Smooth muscle cell (in vitro differentiated cells): ENCODE measurements around the gene CEP295NL. TPM values are rescaled to one million over a fixed set of nuclear protein-coding genes. Genes with fewer than 3 reads are reported as not detected.
"Not testable (repeated sequence)": the region's sequence is repeated elsewhere in the genome, so short reads cannot be mapped to it uniquely, and the experiment has no call there.

Experiments
- DNase-seq: peaks from one replicate; lab custom pipeline; 2025; ENCODE audit not compliant: unreplicated experiment; lab: John Stamatoyannopoulos, UW
- H2AFZ ChIP-seq: fragments of 200-600 bp; sonication (generic); 2 replicates; pipeline ENCODE4 v1.6.0; 2016; ENCODE audit warnings: antibody characterized with exemption, low read depth, mild to moderate bottlenecking
- H3F3A ChIP-seq: fragments of 200-600 bp; sonication (generic); 2 replicates; pipeline ENCODE4 v1.6.0; 2017; ENCODE audit warnings: antibody characterized with exemption, low read depth
- H3K27ac ChIP-seq: fragments of 200-600 bp; sonication (generic); 2 replicates; pipeline ENCODE4 v1.5.1; 2016; ENCODE audit warnings: low read depth, mild to moderate bottlenecking
- H3K27me3 ChIP-seq: fragments of 200-600 bp; sonication (generic); 2 replicates; pipeline ENCODE4 v1.6.1; 2016; ENCODE audit warnings: low read depth, mild to moderate bottlenecking
- H3K36me3 ChIP-seq: fragments of 200-600 bp; sonication (generic); 2 replicates; pipeline ENCODE4 v1.5.1; 2016; ENCODE audit warnings: low read depth
- H3K4me1 ChIP-seq: fragments of 200-600 bp; sonication (generic); 2 replicates; pipeline ENCODE4 v1.5.1; 2016; ENCODE audit warnings: low read depth
- H3K4me2 ChIP-seq: fragments of 200-600 bp; sonication (generic); 2 replicates; pipeline ENCODE4 v1.6.0; 2016; ENCODE audit warnings: mild to moderate bottlenecking
- H3K4me3 ChIP-seq: fragments of 200-600 bp; sonication (generic); 2 replicates; pipeline ENCODE4 v1.5.1; 2016; ENCODE audit warnings: mild to moderate bottlenecking
- H3K79me2 ChIP-seq: fragments of 200-600 bp; sonication (generic); 2 replicates; pipeline ENCODE4 v1.6.0; 2016; ENCODE audit warnings: low read depth, mild to moderate bottlenecking
- H3K9ac ChIP-seq: fragments of 200-600 bp; sonication (generic); 2 replicates; pipeline ENCODE4 v1.6.0; 2016; ENCODE audit warnings: low read depth
- H3K9me3 ChIP-seq: fragments of 200-600 bp; sonication (generic); replicated peaks from 2 replicates; pipeline ENCODE4 v1.5.1; 2016; ENCODE audit warnings: low read depth
- H4K20me1 ChIP-seq: fragments of 200-600 bp; sonication (generic); 2 replicates; pipeline ENCODE4 v1.6.0; 2016; ENCODE audit warnings: low read depth
- CTCF ChIP-seq: fragments of 200-600 bp; sonication (generic); IDR thresholded peaks from 2 replicates; pipeline ENCODE4 v1.5.1; 2017; ENCODE audit warnings: borderline replicate concordance, mild to moderate bottlenecking, antibody characterized with exemption; ENCODE audit not compliant: insufficient read depth, poor library complexity, severe bottlenecking
- WGBS: methylation state at CpG from one replicate; pipeline ENCODE4 v1.1.7; 2016; ENCODE audit warnings: low lambda C conversion rate; 5-methylcytosine and 5-hydroxymethylcytosine counted together
- polyA plus RNA-seq: library from polyadenylated mRNA; unstranded; fragments of >200 nt; fragmentation: Nextera tagmentation; extraction: Ambion mirVana; gene quantifications from 2 replicates; pipeline ENCODE4 v1.2.1, GENCODE V29; 2016
- total RNA-seq: library from RNA; depleted of rRNA; stranded (reverse); fragments of >200 nt; gene quantifications from 2 replicates; pipeline ENCODE4 v1.2.3, GENCODE V29; 2014

CEP295NL gene
- total and polyA plus RNA-seq, 2 experiments from 2014 or later, result 1.2 TPM; not detected in 1

- 91% methylated on average over 7 of the region's 7 CpGs for WGBS
- H3K4me3 ChIP-seq, result no peak overlapping the region
- H3K4me1 ChIP-seq, result peaks cover 8% of the 10 kb centered on the region
- H3K27ac ChIP-seq, result peak overlapping the region; percentile 4
- DNase-seq, result no peak
- H3K79me2 ChIP-seq, result peaks cover 72% of the 10 kb centered on the region
- H3F3A ChIP-seq, result no peaks in the 10 kb centered on the region
- TF ChIP-seq CTCF, result no peak
- H3K9ac ChIP-seq, result no peak overlapping the region
- peaks cover 99% of the 10 kb centered on the region for H4K20me1 ChIP-seq
- no peaks in the 10 kb centered on the region for H3K9me3 ChIP-seq
- H3K4me2 ChIP-seq, result peak overlapping the region; percentile 26
- no peaks in the 10 kb centered on the region for H3K36me3 ChIP-seq
- H3K27me3 ChIP-seq, result no peaks in the 10 kb centered on the region
- H2AFZ ChIP-seq, result no peak overlapping the region
Measured at GRCh38 chr17:78905541-78905940, 2.5 kb upstream of the CEP295NL start.

GRCh38 chr17:78905116-78905515, 2.1 kb upstream of the CEP295NL start:
- Histone ChIP-seq H3K9me3 (no peaks in the 10 kb centered on the region), H3K79me2 (peaks cover 69% of the 10 kb centered on the region), H3K4me2 (peak overlapping the region; percentile 26), H3K9ac (no peak overlapping the region), H3K4me3 (no peak overlapping the region), H3K4me1 (peaks cover 8% of the 10 kb centered on the region), H3K27ac (peak overlapping the region; percentile 4), H2AFZ (no peak overlapping the region), H3K36me3 (no peaks in the 10 kb centered on the region), H3K27me3 (no peaks in the 10 kb centered on the region), H3F3A (no peaks in the 10 kb centered on the region), H4K20me1 (peaks cover 99% of the 10 kb centered on the region)
- TF ChIP-seq CTCF, result no peak
- 72% methylated on average over 6 of the region's 6 CpGs for WGBS
- no peak for DNase-seq

GRCh38 chr17:78904371-78904770, 1.4 kb upstream of the CEP295NL start:
- TF ChIP-seq CTCF, result no peak
- no peaks in the 10 kb centered on the region for H3F3A ChIP-seq
- no peaks in the 10 kb centered on the region for H3K36me3 ChIP-seq
- H3K79me2 ChIP-seq, result peaks cover 68% of the 10 kb centered on the region
- DNase-seq, result no peak
- peaks cover 100% of the 10 kb centered on the region for H4K20me1 ChIP-seq
- peaks cover 15% of the 10 kb centered on the region for H3K4me1 ChIP-seq
- no peak overlapping the region for H3K4me3 ChIP-seq
- H3K27ac ChIP-seq, result no peak overlapping the region
- WGBS, result 66% methylated on average over 9 of the region's 9 CpGs
- H2AFZ ChIP-seq, result no peak overlapping the region
- no peaks in the 10 kb centered on the region for H3K27me3 ChIP-seq
- H3K9ac ChIP-seq, result no peak overlapping the region
- H3K9me3 ChIP-seq, result no peaks in the 10 kb centered on the region
- H3K4me2 ChIP-seq, result no peak overlapping the region

- Histone ChIP-seq H4K20me1 (peaks cover 100% of the 10 kb centered on the region), H3K79me2 (peaks cover 62% of the 10 kb centered on the region), H3K4me1 (peaks cover 17% of the 10 kb centered on the region)
- 87% methylated on average over 8 of the region's 8 CpGs for WGBS
- DNase-seq, H3K27ac ChIP-seq, H3K27me3 ChIP-seq, H3K4me2 ChIP-seq, H3K4me3 ChIP-seq, H3K9me3 ChIP-seq, H3F3A ChIP-seq, H3K9ac ChIP-seq, H3K36me3 ChIP-seq, H2AFZ ChIP-seq: not testable (repeated sequence)
Measured at GRCh38 chr17:78902231-78902630, 770 bp downstream of the CEP295NL start.
